Liver (tissue), 9 donors: ENCODE results near the gene AFP. TPM values are rescaled to one million over a fixed set of nuclear protein-coding genes. Genes with fewer than 3 reads are reported as not detected.
A peak's percentile ranks its signal among the peaks of the same experiment; 100 is the strongest.

ENCODE experiments used
- DNase-seq: peaks from one replicate; pipeline ENCODE4 v3.0.0-alpha.2; 2017; ENCODE audit warnings: low spot score
- H3K27ac ChIP-seq, 2 donors: one replicate each; pipeline ENCODE4 v1.7.0; 2013; ENCODE audit warnings: inconsistent platforms in 2 of 2, low read length in 2 of 2, control low read depth in 1 of 2, low read depth in 1 of 2, mild to moderate bottlenecking in 1 of 2
- H3K27me3 ChIP-seq, 4 donors: one replicate each; pipeline versions ENCODE4 v1.6.1 to v1.7.0; 2013; ENCODE audit warnings: low read length in 3 of 4, inconsistent platforms in 1 of 4, mild to moderate bottlenecking in 1 of 4, moderate library complexity in 1 of 4; ENCODE audit not compliant: control insufficient read depth in 4 of 4, insufficient read depth in 4 of 4
- H3K36me3 ChIP-seq, 4 donors: one replicate each; pipeline versions ENCODE4 v1.6.1 to v1.7.0; 2013; ENCODE audit warnings: low read length in 3 of 4, mild to moderate bottlenecking in 3 of 4, low read depth in 1 of 4, moderate library complexity in 1 of 4; ENCODE audit not compliant: control insufficient read depth in 4 of 4, insufficient read depth in 3 of 4
- H3K4me1 ChIP-seq, 4 donors: one replicate each; pipeline versions ENCODE4 v1.6.1 to v1.7.0; 2013; ENCODE audit warnings: low read length in 3 of 4, mild to moderate bottlenecking in 3 of 4, moderate library complexity in 1 of 4; ENCODE audit not compliant: control insufficient read depth in 4 of 4, insufficient read depth in 4 of 4
- H3K4me3 ChIP-seq, 3 donors: one replicate each; pipeline versions ENCODE4 v1.6.1 to v1.7.0; 2013; ENCODE audit warnings: low read length in 3 of 3, control low read depth in 1 of 3, low read depth in 1 of 3, mild to moderate bottlenecking in 1 of 3
- H3K9ac ChIP-seq, 2 donors: one replicate each; pipeline ENCODE4 v1.7.0; 2013; ENCODE audit warnings: low read length in 2 of 2, mild to moderate bottlenecking in 2 of 2, moderate library complexity in 2 of 2, control low read depth in 1 of 2, low read depth in 1 of 2
- H3K9me3 ChIP-seq, 4 donors: one replicate each; pipeline versions ENCODE4 v1.6.1 to v1.7.0; 2013; ENCODE audit warnings: low read length in 3 of 4; ENCODE audit not compliant: control insufficient read depth in 4 of 4
- ATF3 ChIP-seq: IDR thresholded peaks from 2 replicates; pipeline ENCODE4 v1.6.1; 2016; ENCODE audit warnings: antibody characterized with exemption
- CTCF ChIP-seq: fragments of 150-350 bp; IDR thresholded peaks from 2 replicates; pipeline ENCODE4 v1.5.1; 2017; ENCODE audit warnings: improper control_type of control experiment, low read depth, low read length; ENCODE audit not compliant: missing input control
- EGR1 ChIP-seq, 2 donors: IDR thresholded peaks; 2 replicates each; pipeline ENCODE4 v1.6.1; 2016 to 2018; ENCODE audit warnings: antibody characterized with exemption in 2 of 2, low read depth in 2 of 2
- FOXA1 ChIP-seq: IDR thresholded peaks from 2 replicates; pipeline ENCODE4 v1.6.1; 2016; ENCODE audit warnings: antibody characterized with exemption
- FOXA2 ChIP-seq: IDR thresholded peaks from 2 replicates; pipeline ENCODE4 v1.6.1; 2016; ENCODE audit warnings: antibody characterized with exemption
- GABPA ChIP-seq, 2 donors: IDR thresholded peaks in 1 of 2; conservative IDR thresholded peaks in 1 of 2; 2 replicates each; pipeline ENCODE4 v1.6.1; 2016; ENCODE audit warnings: antibody characterized with exemption in 2 of 2, mild to moderate bottlenecking in 1 of 2, moderate library complexity in 1 of 2
- HNF4A ChIP-seq, 2 donors: conservative IDR thresholded peaks; 2 replicates each; pipeline ENCODE4 v1.6.1; 2016; ENCODE audit warnings: antibody characterized with exemption in 2 of 2, mild to moderate bottlenecking in 2 of 2
- HNF4G ChIP-seq: IDR thresholded peaks from 2 replicates; pipeline ENCODE4 v1.6.1; 2016; ENCODE audit warnings: antibody characterized with exemption
- JUND ChIP-seq, 2 donors: IDR thresholded peaks; 2 replicates each; pipeline ENCODE4 v1.6.1; 2016; ENCODE audit warnings: antibody characterized with exemption in 2 of 2
- MAX ChIP-seq: IDR thresholded peaks from 2 replicates; pipeline ENCODE4 v1.6.1; 2016; ENCODE audit warnings: antibody characterized with exemption
- NR2F2 ChIP-seq: IDR thresholded peaks from 2 replicates; pipeline ENCODE4 v1.6.1; 2016; ENCODE audit warnings: antibody characterized with exemption
- RAD21 ChIP-seq, 2 donors: IDR thresholded peaks; 2 replicates each; pipeline ENCODE4 v1.6.1; 2016; ENCODE audit warnings: antibody characterized with exemption in 2 of 2, mild to moderate bottlenecking in 2 of 2
- REST ChIP-seq: IDR thresholded peaks from 2 replicates; pipeline ENCODE4 v1.6.1; 2016; ENCODE audit warnings: antibody characterized with exemption, mild to moderate bottlenecking
- RXRA ChIP-seq, 2 donors: IDR thresholded peaks; 2 replicates each; pipeline ENCODE4 v1.6.1; 2017 to 2018; ENCODE audit warnings: antibody characterized with exemption in 2 of 2, mild to moderate bottlenecking in 1 of 2
- SP1 ChIP-seq: IDR thresholded peaks from 2 replicates; pipeline ENCODE4 v1.6.1; 2018; ENCODE audit warnings: antibody characterized with exemption, mild to moderate bottlenecking
- TAF1 ChIP-seq: conservative IDR thresholded peaks from 2 replicates; pipeline ENCODE4 v1.6.1; 2016; ENCODE audit warnings: antibody characterized with exemption, mild to moderate bottlenecking
- YY1 ChIP-seq: IDR thresholded peaks from 2 replicates; pipeline ENCODE4 v1.6.1; 2016; ENCODE audit warnings: antibody characterized with exemption, mild to moderate bottlenecking
- ZBTB33 ChIP-seq: IDR thresholded peaks from 2 replicates; pipeline ENCODE4 v1.6.1; 2016; ENCODE audit warnings: antibody characterized with exemption
- WGBS: extraction: QIAGEN DNeasy Blood & Tissue Kit; methylation state at CpG from one replicate; pipeline ENCODE4 v1.1.7; 2013; 5-methylcytosine and 5-hydroxymethylcytosine counted together
- polyA plus RNA-seq, 2 donors: library from polyadenylated mRNA; stranded (reverse) in 1 of 2; unstranded in 1 of 2; fragments of 200-250 nt in 1 of 2; fragments of >200 nt in 1 of 2; fragmentation: Nextera tagmentation in 1 of 2; extraction: Ambion mirVana in 1 of 2; gene quantifications; one replicate each; pipeline versions ENCODE4 v1.2.1 to v1.2.3, GENCODE V29; 2013 to 2015
- total RNA-seq, 2 donors: library from RNA; depleted of rRNA; stranded (reverse); fragments of >200 nt; gene quantifications; one replicate each; pipeline ENCODE4 v1.2.3, GENCODE V29; 2014
- donor health status: healthy.
- donor health status: healthy.
- donor health status: healthy.
- donor health status: healthy.
- donor health status: healthy.

Gene AFP
- total and polyA plus RNA-seq, 4 donors = 1.0 to 3,875 (median 5.7) TPM

GRCh38 chr4:73432169-73433000, 3.6 kb upstream of the AFP start (continued):
- TF ChIP-seq ZBTB33 = peak; percentile 70
- TF ChIP-seq EGR1 (IDR thresholded peaks at IDR 0.05; ENCODE audit: low read depth in 2 of 2) = peak in 1 of 2 donors; percentile 21
- peak; percentile 77 for TF ChIP-seq SP1
- peak; percentile 8 to 10 for TF ChIP-seq RAD21 (IDR thresholded peaks at IDR 0.05)

GRCh38 chr4:73433140-73433539, 2.9 kb upstream of the AFP start:
- Histone ChIP-seq H3K9me3 (no peaks in the 10 kb centered on the region), H3K9ac (no peak overlapping the region), H3K4me3 (no peak overlapping the region), H3K4me1 (peaks cover 3 to 29% (median 22%) of the 10 kb centered on the region in 4 donors), H3K27me3 (no peaks in the 10 kb centered on the region), H3K36me3 (no peaks in the 10 kb centered on the region), H3K27ac (peak overlapping the region in 1 of 2 donors; percentile 9)
- no peak for DNase-seq
- WGBS = 35% methylated on average over 2 of the region's 2 CpGs
- TF ChIP-seq HNF4G (no peak), YY1 (no peak), CTCF (no peak), NR2F2 (no peak), HNF4A (conservative IDR thresholded peaks at IDR 0.05) (no peak), FOXA2 (no peak), MAX (no peak), SP1 (no peak), TAF1 (no peak), JUND (IDR thresholded peaks at IDR 0.05) (no peak), REST (no peak), EGR1 (IDR thresholded peaks at IDR 0.05; ENCODE audit: low read depth in 2 of 2) (no peak), GABPA (IDR thresholded peaks at IDR 0.05 in 1 of 2, conservative IDR thresholded peaks at IDR 0.05 in 1 of 2) (no peak), ZBTB33 (no peak), ATF3 (no peak), RAD21 (IDR thresholded peaks at IDR 0.05) (no peak), RXRA (IDR thresholded peaks at IDR 0.05) (no peak), FOXA1 (no peak)
